HCT116 (cell line): ENCODE measurements around the gene TRIM72.

Source experiments
- CTCF ChIP-seq, 3 experiments: fragments of 200-600 bp in 1 of 3; sonication (generic) in 1 of 3; IDR thresholded peaks in 2 of 3; conservative IDR thresholded peaks in 1 of 3; 2 replicates each; pipeline ENCODE4 v1.5.1; 2012 to 2017; ENCODE audit warnings: low read depth in 2 of 3, low read length in 2 of 3, antibody characterized with exemption in 1 of 3, borderline replicate concordance in 1 of 3, control low read depth in 1 of 3, mild to moderate bottlenecking in 1 of 3, mixed read lengths in 1 of 3, mixed run types in 1 of 3, moderate library complexity in 1 of 3; ENCODE audit not compliant: insufficient read depth in 1 of 3
- EZH2phosphoT487 ChIP-seq: fragments of 200-600 bp; IDR thresholded peaks from 2 replicates; pipeline ENCODE4 v1.6.1; 2018; ENCODE audit warnings: antibody characterized with exemption, borderline replicate concordance
- ZNF274 ChIP-seq: fragments of 200-500 bp; sonication (Bioruptor generic); IDR thresholded peaks from 2 replicates; pipeline ENCODE4 v1.6.1; 2014; ENCODE audit warnings: mild to moderate bottlenecking, low read depth, low read length, inconsistent platforms

GRCh38 chr16:31202414-31203375 lies 11.2 kb upstream of the TRIM72 start, which contains the start of gene PYCARD:
- no peak for TF ChIP-seq CTCF (IDR thresholded peaks at IDR 0.05 in 2 of 3, conservative IDR thresholded peaks at IDR 0.05 in 1 of 3; ENCODE audit: borderline replicate concordance in 1 of 3, insufficient read depth in 1 of 3, low read depth in 2 of 3, low read length in 2 of 3)
- no peak for TF ChIP-seq EZH2phosphoT487
- TF ChIP-seq ZNF274: no peak
